DMS114 treated with DMSO at 0.1 percent for 48 hours (cell line): ENCODE results near the gene SOBP.

Source experiments
- DNase-seq: peaks from one replicate; lab custom pipeline; 2025; ENCODE audit not compliant: unreplicated experiment; lab: John Stamatoyannopoulos, UW

SOBP gene

GRCh38 chr6:107523054-107523791 is 33.3 kb downstream of the SOBP start:
- DNase-seq, result no peak

DNA sequence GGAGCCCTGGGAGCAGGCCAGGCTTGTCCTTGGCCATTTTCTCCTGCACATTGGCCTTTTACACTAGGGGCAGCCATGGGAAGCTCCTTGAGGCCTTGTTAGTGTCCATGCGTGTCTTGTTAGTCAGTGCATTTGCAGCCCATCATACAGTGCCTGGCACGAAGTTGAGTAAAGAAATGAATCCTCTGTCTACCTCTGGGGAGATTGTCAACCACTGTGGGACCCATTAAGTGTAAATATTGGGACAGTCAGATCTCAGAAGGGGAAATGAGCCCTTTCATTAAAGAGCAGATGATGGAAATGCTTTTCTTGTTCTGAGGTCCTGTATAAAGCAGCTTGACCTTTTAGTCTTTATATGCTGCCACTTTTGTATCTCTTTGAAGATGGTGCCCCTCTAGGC is 33.9 kb downstream of the SOBP start:
- no peak for DNase-seq

- no peak for DNase-seq
Observed at GRCh38 chr6:107524626-107525025, 34.7 kb downstream of the SOBP start.

DNA sequence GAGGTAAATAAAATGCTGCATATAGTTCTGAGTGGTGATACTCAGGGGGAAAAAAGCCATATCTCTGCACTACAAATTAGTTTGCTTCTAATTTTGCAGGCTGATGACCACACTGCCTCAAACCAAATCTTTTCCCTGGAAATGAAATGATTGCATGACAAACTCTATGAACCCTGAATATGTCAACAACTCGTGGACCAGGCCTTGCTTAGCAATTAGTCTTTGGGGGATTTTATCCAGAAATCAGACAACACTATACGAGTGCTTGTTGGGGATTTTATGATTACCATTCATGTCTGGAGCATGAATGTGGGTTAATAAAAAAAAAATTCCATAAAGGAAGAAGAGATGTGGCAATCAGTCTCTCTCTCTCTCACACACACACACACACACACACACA is 42.0 kb downstream of the SOBP start:
- DNase-seq, result no peak

DNA sequence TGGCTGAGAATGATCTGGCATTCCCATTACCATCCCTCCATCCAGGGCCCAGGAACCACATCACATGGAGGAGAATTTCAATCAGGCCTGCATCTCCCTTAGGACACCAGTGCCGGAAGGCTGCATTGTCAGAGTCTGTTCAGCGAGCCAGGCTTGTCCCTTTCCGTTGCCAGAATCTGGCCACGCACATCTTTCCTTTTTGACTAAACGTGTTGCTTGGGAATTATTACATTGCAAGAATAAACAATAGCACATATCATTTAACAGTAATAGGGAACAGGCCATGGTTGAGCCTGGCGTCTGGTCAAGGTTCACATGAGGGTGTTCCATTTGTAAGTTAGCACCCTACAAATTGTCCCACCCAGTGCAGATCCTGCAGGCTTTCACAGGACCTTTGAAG is 42.8 kb downstream of the SOBP start:
- DNase-seq, result no peak

GRCh38 chr6:107533415-107534059 is 43.6 kb downstream of the SOBP start:
- no peak for DNase-seq

DNA sequence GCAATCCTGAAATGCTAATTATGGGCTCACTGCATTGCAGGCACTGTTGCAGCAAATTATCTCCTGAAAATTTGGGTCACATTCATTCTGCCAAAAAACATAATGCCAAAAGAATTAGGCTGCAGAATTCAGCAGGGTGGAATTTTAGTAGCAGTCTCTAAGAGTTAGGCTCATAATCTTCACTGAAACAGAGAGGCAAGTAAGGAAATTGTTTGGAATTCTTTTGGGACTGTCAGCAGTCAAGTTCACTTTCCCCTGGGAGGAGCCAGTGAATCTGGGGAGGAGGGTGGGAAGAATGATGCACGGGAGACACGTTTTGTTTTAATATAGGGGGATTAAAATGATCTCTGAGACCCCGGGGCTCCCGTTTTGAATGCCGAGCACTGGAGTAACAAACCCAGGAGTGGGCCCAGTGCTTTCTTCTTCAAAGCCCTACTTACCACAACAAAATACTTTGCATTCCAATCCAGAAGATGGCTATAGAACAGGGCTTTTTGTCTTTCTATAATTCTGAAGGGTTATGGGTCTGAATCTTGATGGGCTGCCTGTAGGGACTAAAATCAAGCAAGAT is 44.7 kb downstream of the SOBP start:
- no peak for DNase-seq

DNA sequence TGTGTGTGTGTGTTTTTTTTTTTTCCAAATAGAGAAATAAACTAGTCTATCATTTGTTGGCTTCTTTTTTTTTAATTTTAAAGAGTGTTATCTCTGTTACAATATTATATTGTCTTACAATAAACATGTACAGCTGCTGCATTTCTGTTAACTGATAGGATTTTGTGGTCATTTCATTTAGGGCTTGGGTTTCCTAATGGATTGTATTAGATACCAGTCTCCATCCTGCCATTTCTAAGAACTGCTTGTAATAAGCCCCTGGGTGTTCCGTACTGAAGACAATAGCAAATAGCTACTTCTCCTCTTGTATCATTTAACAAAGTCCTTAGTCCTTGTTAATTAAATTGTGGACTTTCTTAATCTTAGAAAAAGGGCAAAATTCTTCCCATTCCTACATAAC is 45.7 kb downstream of the SOBP start:
- no peak for DNase-seq

- no peak for DNase-seq
Observed at GRCh38 chr6:107536180-107536961, 46.5 kb downstream of the SOBP start.

DNA sequence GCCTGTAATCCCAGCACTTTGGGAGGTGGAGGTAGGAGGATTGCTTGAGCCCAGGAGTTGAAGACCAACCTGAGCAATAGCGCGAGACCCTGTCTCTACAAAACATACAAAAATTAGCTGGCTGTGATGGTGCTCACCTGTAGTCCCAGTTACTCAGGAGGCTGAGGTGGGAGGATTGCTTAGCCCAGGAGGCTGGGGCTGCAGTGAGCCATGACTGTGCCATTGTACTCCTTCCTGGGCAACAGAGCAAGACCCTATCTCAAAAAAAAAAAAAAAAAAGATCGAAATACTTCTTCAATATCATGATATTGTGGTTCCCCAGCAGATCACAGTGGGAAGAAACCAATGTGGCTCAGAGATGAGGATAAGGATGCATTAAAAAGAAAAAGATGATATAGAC is 47.6 kb downstream of the SOBP start:
- no peak for DNase-seq

DNA sequence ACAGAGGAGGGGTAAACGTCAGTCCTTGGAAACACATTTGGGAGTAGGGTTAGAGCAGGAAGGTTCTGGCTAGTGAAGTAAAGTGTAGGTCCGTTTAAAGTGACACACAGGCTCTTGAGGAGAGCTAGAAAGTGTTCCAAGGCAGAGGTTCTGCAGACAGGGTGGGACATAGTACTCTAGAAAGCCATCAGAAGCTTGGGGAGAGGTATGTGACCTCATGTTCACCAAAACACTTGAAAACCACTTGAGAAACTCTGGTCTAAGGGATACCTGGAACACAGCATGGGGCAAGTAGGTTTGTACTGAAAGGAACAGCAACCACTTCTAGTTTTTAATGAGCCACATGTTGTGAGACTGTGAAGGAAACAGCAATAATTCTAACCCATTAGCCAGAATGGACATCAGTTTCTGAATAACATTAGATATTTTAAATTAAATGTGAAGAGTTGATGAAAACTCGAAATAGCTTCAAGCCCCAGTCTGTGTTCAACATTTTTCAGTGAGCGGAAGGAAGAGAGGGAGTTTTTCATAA is 49.0 kb downstream of the SOBP start:
- DNase-seq, result no peak

DNA sequence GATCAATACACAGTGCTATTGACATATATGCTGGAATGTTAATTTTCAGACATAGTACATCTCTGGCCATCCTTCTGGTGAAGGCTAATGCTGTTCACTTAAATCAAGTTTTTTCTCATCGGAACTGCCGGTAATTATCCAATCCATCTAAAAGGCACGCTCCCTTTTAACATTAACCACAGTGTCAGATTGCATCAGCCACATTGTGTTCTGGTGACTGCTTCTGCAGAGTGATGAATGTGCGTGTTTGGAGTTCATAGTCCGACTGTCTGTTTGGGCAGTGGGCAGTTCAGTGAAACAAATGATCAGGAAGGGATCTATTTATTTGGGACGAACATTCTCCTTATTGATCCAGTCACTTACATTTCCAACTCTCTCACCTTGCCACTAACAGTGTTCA is 49.5 kb downstream of the SOBP start:
- DNase-seq, result no peak

GRCh38 chr6:107539849-107540464 is 50.0 kb downstream of the SOBP start:
- no peak for DNase-seq

DNA sequence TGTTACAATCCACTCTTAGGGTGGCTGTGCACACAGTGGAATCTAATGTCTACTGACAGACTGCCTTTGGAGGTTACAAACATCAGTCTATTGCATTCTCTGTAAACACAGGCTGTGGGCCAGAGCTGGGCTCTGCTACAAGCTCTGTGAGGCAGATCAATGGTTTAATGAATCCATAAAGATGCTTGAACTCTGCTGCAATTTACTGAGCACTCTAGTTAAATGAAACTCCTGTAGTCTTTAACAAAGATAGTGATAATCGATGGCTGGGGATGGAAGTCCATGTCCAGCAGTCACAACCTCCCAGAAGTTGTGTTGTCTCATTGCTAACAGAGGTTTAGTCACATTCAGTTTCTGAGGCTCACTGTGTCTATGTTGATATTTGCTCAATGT is 50.5 kb downstream of the SOBP start:
- no peak for DNase-seq

GRCh38 chr6:107542192-107542668 is 52.3 kb downstream of the SOBP start:
- no peak for DNase-seq

GRCh38 chr6:107543088-107543487 is 53.2 kb downstream of the SOBP start:
- no peak for DNase-seq

DNA sequence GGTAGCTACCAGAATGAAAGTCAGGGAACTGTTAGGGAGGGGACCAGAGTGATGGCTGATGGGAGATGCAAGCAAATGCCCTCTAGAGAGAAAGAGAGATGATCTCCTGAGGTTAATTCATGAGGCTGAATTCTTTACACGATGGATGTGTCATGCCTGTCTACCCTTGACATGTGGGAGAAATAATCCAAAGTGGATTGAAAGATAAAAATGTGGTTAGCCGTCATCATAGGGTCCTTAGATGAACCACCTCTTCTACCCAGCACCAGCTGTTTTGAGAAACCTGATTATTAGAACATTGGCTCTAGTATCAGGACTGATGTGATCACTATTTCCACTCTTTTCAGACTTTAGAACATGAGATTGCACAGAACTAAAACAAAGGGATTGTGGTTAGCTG is 53.6 kb downstream of the SOBP start:
- DNase-seq, result no peak

DNA sequence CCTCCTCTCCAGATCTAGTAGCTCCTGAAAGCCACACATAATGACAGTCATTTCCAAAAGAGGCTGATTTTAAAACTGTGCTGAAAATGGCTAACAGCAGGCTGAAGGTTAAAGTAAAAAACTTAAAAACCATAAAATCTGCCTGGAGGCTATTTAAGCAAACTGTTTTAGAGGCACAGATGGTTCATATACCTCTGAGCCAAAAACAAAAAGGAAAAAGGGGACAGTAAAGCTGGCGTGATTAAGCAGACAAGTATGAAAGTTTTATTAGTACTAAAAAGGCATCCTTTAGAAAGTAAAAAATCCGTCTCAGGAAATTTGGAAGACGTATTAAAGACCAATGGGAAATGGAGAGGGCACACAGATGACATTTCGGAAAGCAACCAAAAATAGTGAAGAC is 55.8 kb downstream of the SOBP start:
- no peak for DNase-seq

- DNase-seq, result no peak
Observed at GRCh38 chr6:107546691-107547450, 57.0 kb downstream of the SOBP start.

DNA sequence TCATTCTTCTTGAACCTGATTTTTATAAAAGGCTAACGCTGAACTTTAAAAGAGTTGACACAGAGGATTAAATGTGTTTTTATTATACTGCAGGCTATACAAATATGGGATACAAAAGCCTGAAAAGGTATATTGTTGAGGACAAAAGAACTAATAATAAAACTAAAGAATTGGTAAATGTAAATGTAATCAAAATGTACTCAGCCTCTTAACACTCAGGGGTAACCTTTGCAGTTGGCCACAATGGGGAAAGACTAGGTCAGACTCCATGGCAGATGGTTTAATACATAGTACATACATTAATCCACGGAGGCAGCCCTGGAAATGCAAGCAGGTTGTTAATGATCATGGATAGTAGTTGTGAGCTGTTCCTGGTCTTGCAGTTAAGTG is 57.5 kb downstream of the SOBP start:
- DNase-seq, result no peak
